Suprapubic skin (tissue), 4 donors: Measurements from ENCODE around the gene CTNND1.

Experiments
- EP300 ChIP-seq: sonication (generic); formaldehyde crosslinking; IDR thresholded peaks from one replicate; pipeline ENCODE4 v1.6.1; 2017; ENCODE audit warnings: antibody characterized with exemption
- POLR2A ChIP-seq, 2 donors: fragments of 450-650 bp; IDR thresholded peaks; one replicate each; pipeline ENCODE4 v1.6.1; 2017; ENCODE audit warnings: antibody characterized with exemption in 2 of 2, mild to moderate bottlenecking in 2 of 2, moderate library complexity in 2 of 2
- POLR2AphosphoS5 ChIP-seq, 3 donors: sonication (generic); formaldehyde crosslinking; IDR thresholded peaks; one replicate each; pipeline ENCODE4 v1.6.1; 2017; ENCODE audit warnings: antibody characterized with exemption in 3 of 3
- TF ChIP-seq, protein P1 (sequence below), 2 donors: fragments of 200-600 bp in 1 of 2; fragments of 450-650 bp in 1 of 2; sonication (generic) in 1 of 2; IDR thresholded peaks; one replicate each; pipeline ENCODE4 v1.5.1; 2016 to 2019; ENCODE audit warnings: antibody characterized with exemption in 2 of 2, mild to moderate bottlenecking in 1 of 2, moderate library complexity in 1 of 2

DNA sequence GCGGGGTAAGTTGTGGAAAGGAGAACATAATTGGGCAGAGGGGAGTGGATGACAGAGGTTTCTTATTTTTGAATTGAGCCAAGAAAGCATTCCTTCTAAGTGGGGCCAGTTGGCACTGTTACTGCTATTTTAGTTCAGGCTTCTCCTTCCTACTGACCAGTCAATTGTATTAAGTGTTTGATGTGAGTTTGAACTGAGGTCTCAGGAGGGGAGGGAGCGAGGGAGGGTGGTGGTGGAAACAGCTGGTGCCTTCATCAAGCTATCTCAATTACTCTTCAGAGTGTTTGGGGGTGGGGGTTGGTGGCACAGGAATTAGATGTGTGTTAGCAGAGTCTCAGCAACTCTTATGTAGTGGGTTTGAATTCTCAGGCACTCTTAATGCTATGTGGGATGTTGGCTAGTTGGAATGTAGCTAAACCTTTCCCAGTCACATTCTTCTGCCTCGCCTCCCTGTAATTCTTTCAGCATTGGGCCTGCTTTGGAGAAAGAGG is 14.5 kb downstream of the CTNND1 start:
- TF ChIP-seq, protein P1, sequence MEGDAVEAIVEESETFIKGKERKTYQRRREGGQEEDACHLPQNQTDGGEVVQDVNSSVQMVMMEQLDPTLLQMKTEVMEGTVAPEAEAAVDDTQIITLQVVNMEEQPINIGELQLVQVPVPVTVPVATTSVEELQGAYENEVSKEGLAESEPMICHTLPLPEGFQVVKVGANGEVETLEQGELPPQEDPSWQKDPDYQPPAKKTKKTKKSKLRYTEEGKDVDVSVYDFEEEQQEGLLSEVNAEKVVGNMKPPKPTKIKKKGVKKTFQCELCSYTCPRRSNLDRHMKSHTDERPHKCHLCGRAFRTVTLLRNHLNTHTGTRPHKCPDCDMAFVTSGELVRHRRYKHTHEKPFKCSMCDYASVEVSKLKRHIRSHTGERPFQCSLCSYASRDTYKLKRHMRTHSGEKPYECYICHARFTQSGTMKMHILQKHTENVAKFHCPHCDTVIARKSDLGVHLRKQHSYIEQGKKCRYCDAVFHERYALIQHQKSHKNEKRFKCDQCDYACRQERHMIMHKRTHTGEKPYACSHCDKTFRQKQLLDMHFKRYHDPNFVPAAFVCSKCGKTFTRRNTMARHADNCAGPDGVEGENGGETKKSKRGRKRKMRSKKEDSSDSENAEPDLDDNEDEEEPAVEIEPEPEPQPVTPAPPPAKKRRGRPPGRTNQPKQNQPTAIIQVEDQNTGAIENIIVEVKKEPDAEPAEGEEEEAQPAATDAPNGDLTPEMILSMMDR (IDR thresholded peaks at IDR 0.05) = no peak
- TF ChIP-seq EP300 = no peak
- no peak for TF ChIP-seq POLR2A (IDR thresholded peaks at IDR 0.05)
- TF ChIP-seq POLR2AphosphoS5 (IDR thresholded peaks at IDR 0.05) = no peak
